ENCODE measurements around the gene LRP8. TPM values are rescaled to one million over a fixed set of nuclear protein-coding genes. Genes with fewer than 3 reads are reported as not detected.

Gene LRP8
- total and polyA plus RNA-seq, 11 donors: 0.27 to 8.0 (median 1.7) TPM

GRCh38 chr1:53341961-53342707 lies 14.3 kb upstream of the LRP8 start:
- Histone ChIP-seq H3K4me3 (no peak overlapping the region), H3K27ac (no peak overlapping the region), H3K36me3 (no peaks in the 10 kb centered on the region), H3K27me3 (peaks cover 0 to 19% (median 0%) of the 10 kb centered on the region in 9 donors), H3K4me1 (no peaks in the 10 kb centered on the region), H3K9me3 (no peaks in the 10 kb centered on the region)
- TF ChIP-seq CTCF (IDR thresholded peaks at IDR 0.05) (no peak), POLR2A (IDR thresholded peaks at IDR 0.05) (no peak)
- DNase-seq (peak in 2 of 5 donors; percentile 9 to 47), ATAC-seq (no peak)
- WGBS, 4 donors: 61 to 88% (median 85%) methylated on average over 3 to 7 of the region's 7 CpGs
- intact Hi-C loops (cut with DNase I): no loop called here

GRCh38 chr1:53341521-53341895 lies 13.6 kb upstream of the LRP8 start:
- intact Hi-C loops (cut with DNase I): no loop called here
- DNase-seq: peak in 1 of 5 donors; percentile 4

DNA sequence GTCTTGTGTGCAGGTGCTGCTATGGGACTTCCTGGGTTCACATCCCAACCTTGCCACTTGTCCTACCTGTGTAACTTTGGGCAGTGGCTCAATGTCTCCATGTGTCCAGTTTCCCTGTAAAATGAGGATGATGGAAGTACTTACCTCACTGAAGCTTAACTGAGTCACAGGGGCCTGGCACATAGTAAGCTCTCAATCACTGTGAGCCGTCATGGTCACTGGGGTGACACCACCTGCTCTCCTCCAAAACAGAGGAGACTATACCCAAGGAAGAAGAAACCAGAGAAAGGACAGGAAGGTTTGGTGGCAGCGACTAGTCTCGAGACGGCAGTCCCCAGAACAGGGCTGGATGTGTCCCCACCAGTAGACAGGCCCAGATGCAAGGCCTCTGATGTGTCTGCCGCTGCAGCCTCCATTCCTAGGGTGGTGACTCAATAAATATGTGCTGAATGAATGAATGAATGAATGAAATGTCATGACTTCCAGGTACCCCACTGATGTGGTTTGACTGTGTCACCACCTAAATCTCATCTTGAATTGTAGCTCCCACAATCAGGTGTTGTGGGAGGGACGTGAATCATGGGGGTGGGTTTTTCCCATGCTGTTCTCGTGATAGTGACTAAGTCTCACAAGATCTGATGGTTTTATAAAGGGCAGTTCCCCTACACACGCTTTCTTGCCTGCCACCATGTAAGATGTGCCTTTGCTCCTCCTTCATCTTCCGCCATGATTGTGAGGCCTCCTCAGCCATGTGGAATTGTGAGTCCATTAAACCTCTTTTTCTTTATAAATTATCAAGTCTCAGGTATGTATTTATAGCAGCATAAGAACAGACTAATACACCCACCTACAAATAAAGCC lies 13.0 kb upstream of the LRP8 start:
- no peak for TF ChIP-seq CTCF (IDR thresholded peaks at IDR 0.05)
- no peak for TF ChIP-seq POLR2A (IDR thresholded peaks at IDR 0.05)

More at GRCh38 chr1:53341521-53341895, 13.6 kb upstream of the LRP8 start:
- no peak overlapping the region for H3K4me3 ChIP-seq
- no peaks in the 10 kb centered on the region for H3K4me1 ChIP-seq
- peaks cover 0 to 19% (median 0%) of the 10 kb centered on the region in 9 donors for H3K27me3 ChIP-seq
- H3K36me3 ChIP-seq: no peaks in the 10 kb centered on the region
- H3K9me3 ChIP-seq: no peaks in the 10 kb centered on the region
- WGBS, 4 donors: 76 to 87% (median 81%) methylated on average over 5 of the region's 5 CpGs
- TF ChIP-seq CTCF (IDR thresholded peaks at IDR 0.05) (no peak), POLR2A (IDR thresholded peaks at IDR 0.05) (no peak)
- H3K27ac ChIP-seq: no peak overlapping the region
- ATAC-seq: no peak

More for the DNA sequence above, 13.0 kb upstream of the LRP8 start:
- Histone ChIP-seq H3K9me3 (no peaks in the 10 kb centered on the region), H3K27ac (no peak overlapping the region), H3K36me3 (no peaks in the 10 kb centered on the region), H3K4me1 (no peaks in the 10 kb centered on the region), H3K4me3 (no peak overlapping the region), H3K27me3 (peaks cover 0 to 19% (median 2%) of the 10 kb centered on the region in 9 donors)
- intact Hi-C loops (cut with DNase I): no loop called here
- DNase-seq: peak in 1 of 5 donors; percentile 8
- no peak for ATAC-seq
- WGBS, 4 donors: 90 to 97% (median 91%) methylated on average over 9 of the region's 9 CpGs

Measured in heart left ventricle (tissue), 16 donors.